Loucy (cell line): ENCODE results near the gene FDXACB1.

Experiments
- H2AFZ ChIP-seq: fragments of 200-600 bp; sonication (generic); 2 replicates; pipeline ENCODE4 v1.6.0; 2016; ENCODE audit warnings: antibody characterized with exemption, mild to moderate bottlenecking, low read length, moderate library complexity
- H3F3A ChIP-seq: fragments of 200-600 bp; 2 replicates; pipeline ENCODE4 v1.6.0; 2016; ENCODE audit warnings: antibody characterized with exemption, low read depth, mild to moderate bottlenecking
- H3K27me3 ChIP-seq: fragments of 200-600 bp; sonication (generic); 2 replicates; pipeline ENCODE4 v1.6.1; 2014; ENCODE audit warnings: low read length, mild to moderate bottlenecking; ENCODE audit not compliant: insufficient read depth, poor library complexity, severe bottlenecking
- H3K36me3 ChIP-seq: fragments of 200-600 bp; sonication (generic); 2 replicates; pipeline ENCODE4 v1.6.1; 2016; ENCODE audit warnings: low read length; ENCODE audit not compliant: insufficient read depth
- H3K4me1 ChIP-seq: fragments of 200-600 bp; sonication (generic); 2 replicates; pipeline ENCODE4 v1.5.1; 2014; ENCODE audit warnings: low read length, mild to moderate bottlenecking; ENCODE audit not compliant: insufficient read depth, poor library complexity, severe bottlenecking
- H3K4me2 ChIP-seq: fragments of 200-600 bp; sonication (generic); 2 replicates; pipeline ENCODE4 v1.6.0; 2014; ENCODE audit warnings: antibody characterized with exemption, low read length, low read depth, mild to moderate bottlenecking; ENCODE audit not compliant: poor library complexity, severe bottlenecking
- H3K4me3 ChIP-seq: fragments of 200-600 bp; sonication (generic); 2 replicates; pipeline ENCODE4 v1.5.1; 2014; ENCODE audit warnings: low read length, mild to moderate bottlenecking, mixed read lengths; ENCODE audit not compliant: poor library complexity, severe bottlenecking
- H3K79me2 ChIP-seq: fragments of 200-600 bp; sonication (generic); 2 replicates; pipeline ENCODE4 v1.6.1; 2014; ENCODE audit warnings: low read length; ENCODE audit not compliant: insufficient read depth
- H3K9ac ChIP-seq: fragments of 200-600 bp; sonication (generic); 2 replicates; pipeline ENCODE4 v1.6.0; 2014; ENCODE audit warnings: mild to moderate bottlenecking, low read depth, low read length, moderate library complexity; ENCODE audit not compliant: poor library complexity, severe bottlenecking
- H3K9me2 ChIP-seq: fragments of 200-600 bp; sonication (generic); replicated peaks from 2 replicates; pipeline ENCODE4 v1.6.1; 2016; ENCODE audit warnings: low read depth, low read length, mixed read lengths
- H3K9me3 ChIP-seq: fragments of 200-600 bp; sonication (generic); 2 replicates; pipeline ENCODE4 v1.6.1; 2014; ENCODE audit warnings: mild to moderate bottlenecking, antibody characterized with exemption, low read length, low read depth; ENCODE audit not compliant: insufficient read depth
- H4K20me1 ChIP-seq: fragments of 200-600 bp; sonication (generic); 2 replicates; pipeline ENCODE4 v1.6.0; 2014; ENCODE audit warnings: antibody characterized with exemption, low read length, mild to moderate bottlenecking; ENCODE audit not compliant: insufficient read depth, poor library complexity, severe bottlenecking
- EZH2phosphoT487 ChIP-seq: fragments of 200-600 bp; IDR thresholded peaks from 2 replicates; pipeline ENCODE4 v1.6.1; 2018; ENCODE audit warnings: antibody characterized with exemption, mild to moderate bottlenecking, moderate library complexity, borderline replicate concordance
- TF ChIP-seq, protein P1 (sequence below): fragments of 200-600 bp; sonication (generic); conservative IDR thresholded peaks from 2 replicates; pipeline ENCODE4 v1.5.1; 2014; ENCODE audit warnings: mild to moderate bottlenecking, antibody characterized with exemption, low read length

The FDXACB1 gene

GRCh38 chr11:111833524-111833923 is 45.4 kb downstream of the FDXACB1 start:
- H3K4me1 ChIP-seq: peaks cover 26% of the 10 kb centered on the region
- no peak overlapping the region for H2AFZ ChIP-seq
- no peaks in the 10 kb centered on the region for H3K79me2 ChIP-seq
- H4K20me1 ChIP-seq: no peaks in the 10 kb centered on the region
- no peak overlapping the region for H3K4me2 ChIP-seq
- no peaks in the 10 kb centered on the region for H3K9me2 ChIP-seq
- H3K9ac ChIP-seq: no peak overlapping the region
- peaks cover 21% of the 10 kb centered on the region for H3K36me3 ChIP-seq
- H3K27me3 ChIP-seq: no peaks in the 10 kb centered on the region
- H3K9me3 ChIP-seq: no peaks in the 10 kb centered on the region
- TF ChIP-seq, protein P1, sequence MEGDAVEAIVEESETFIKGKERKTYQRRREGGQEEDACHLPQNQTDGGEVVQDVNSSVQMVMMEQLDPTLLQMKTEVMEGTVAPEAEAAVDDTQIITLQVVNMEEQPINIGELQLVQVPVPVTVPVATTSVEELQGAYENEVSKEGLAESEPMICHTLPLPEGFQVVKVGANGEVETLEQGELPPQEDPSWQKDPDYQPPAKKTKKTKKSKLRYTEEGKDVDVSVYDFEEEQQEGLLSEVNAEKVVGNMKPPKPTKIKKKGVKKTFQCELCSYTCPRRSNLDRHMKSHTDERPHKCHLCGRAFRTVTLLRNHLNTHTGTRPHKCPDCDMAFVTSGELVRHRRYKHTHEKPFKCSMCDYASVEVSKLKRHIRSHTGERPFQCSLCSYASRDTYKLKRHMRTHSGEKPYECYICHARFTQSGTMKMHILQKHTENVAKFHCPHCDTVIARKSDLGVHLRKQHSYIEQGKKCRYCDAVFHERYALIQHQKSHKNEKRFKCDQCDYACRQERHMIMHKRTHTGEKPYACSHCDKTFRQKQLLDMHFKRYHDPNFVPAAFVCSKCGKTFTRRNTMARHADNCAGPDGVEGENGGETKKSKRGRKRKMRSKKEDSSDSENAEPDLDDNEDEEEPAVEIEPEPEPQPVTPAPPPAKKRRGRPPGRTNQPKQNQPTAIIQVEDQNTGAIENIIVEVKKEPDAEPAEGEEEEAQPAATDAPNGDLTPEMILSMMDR: peak; percentile 17
- TF ChIP-seq EZH2phosphoT487: no peak
- H3F3A ChIP-seq: peaks cover 4% of the 10 kb centered on the region; the same call in 1 of the 2 replicates
- no peak overlapping the region for H3K4me3 ChIP-seq

DNA sequence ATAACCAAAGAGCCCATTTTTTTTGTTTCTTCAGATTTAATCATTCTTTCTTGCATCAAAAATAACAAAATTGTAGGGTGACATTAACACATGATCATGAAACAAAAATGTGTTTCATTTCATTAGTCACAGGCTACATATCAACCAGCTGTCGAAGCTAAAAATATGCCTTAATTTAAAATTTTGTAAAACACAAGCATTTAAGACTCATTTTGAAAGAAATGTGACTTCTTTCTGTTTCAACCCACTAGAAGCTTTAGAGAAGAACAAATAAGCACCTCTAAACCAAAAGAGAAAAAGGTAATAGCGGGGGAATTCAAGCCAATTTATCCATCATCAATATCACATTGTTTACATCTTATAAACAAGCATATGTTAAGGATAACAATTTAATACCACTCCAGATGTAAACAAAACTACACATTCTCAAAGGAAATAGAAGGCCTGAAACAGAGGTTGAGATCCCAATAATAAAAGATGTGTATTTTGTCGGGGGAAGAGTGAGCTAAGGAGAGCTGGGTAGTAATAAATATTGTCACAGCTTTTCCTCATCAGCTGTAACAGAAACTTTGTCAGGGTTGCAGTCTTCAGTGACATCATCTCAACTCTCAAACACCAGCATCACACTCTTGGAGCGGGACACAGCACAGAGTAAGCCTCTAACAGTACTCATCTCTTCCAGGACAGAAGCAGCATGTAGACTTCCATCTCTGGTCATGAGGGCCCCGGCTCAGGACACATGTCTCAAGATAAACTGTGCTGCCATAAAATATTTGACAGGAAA is 49.6 kb downstream of the FDXACB1 start:
- TF ChIP-seq, protein P1: no peak
- TF ChIP-seq EZH2phosphoT487: no peak
- Histone ChIP-seq H3K4me2 (no peak overlapping the region), H3K79me2 (no peaks in the 10 kb centered on the region), H4K20me1 (no peaks in the 10 kb centered on the region), H3K9me2 (no peaks in the 10 kb centered on the region), H3K36me3 (peaks cover 6% of the 10 kb centered on the region; the same call in 1 of the 2 replicates), H3K9ac (no peak overlapping the region), H3F3A (no peaks in the 10 kb centered on the region), H3K27me3 (no peaks in the 10 kb centered on the region), H3K4me1 (no peaks in the 10 kb centered on the region), H3K9me3 (no peaks in the 10 kb centered on the region), H3K4me3 (no peak overlapping the region), H2AFZ (no peak overlapping the region)

DNA sequence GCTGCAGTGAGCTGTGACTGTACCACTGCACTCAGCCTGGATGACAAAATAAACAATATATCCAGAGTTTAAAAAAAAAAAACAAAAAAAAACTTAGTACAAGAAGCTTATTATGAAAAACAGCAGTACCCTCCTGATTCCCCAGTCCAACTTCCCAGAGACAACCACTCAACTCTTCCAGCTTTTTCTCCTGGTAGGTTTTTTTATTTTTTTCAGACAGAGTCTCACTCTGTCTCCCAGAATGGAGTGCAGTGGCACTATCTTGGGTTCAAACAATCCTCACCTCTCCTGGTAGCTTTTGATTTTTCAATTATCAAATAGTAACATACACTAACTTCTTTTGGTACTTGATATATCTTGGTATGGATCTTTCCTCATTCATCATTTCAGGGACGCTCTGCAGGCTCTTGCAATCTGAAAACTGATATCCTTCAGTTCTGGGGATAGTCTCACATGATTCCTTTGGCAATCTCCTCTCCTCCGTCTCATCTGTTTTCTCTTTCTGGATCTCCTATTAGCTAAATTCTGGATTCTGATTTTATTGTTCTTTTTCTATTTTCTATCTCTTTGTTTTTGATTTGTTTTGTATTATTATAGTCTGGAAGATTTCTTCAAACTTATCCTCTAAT is 52.5 kb downstream of the FDXACB1 start:
- Histone ChIP-seq H3K79me2 (no peaks in the 10 kb centered on the region), H2AFZ (no peak overlapping the region), H3K36me3 (peaks cover 5% of the 10 kb centered on the region; the same call in 1 of the 2 replicates)

More for the DNA sequence above, 52.5 kb downstream of the FDXACB1 start:
- Histone ChIP-seq H4K20me1 (no peaks in the 10 kb centered on the region), H3K9me3 (no peaks in the 10 kb centered on the region), H3K27me3 (no peaks in the 10 kb centered on the region), H3K9ac (no peak overlapping the region), H3F3A (no peaks in the 10 kb centered on the region), H3K9me2 (no peaks in the 10 kb centered on the region), H3K4me1 (no peaks in the 10 kb centered on the region), H3K4me3 (no peak overlapping the region), H3K4me2 (no peak overlapping the region)
- no peak for TF ChIP-seq EZH2phosphoT487
- TF ChIP-seq, protein P1: no peak
